ENCODE data around the gene EDRF1.

DNA sequence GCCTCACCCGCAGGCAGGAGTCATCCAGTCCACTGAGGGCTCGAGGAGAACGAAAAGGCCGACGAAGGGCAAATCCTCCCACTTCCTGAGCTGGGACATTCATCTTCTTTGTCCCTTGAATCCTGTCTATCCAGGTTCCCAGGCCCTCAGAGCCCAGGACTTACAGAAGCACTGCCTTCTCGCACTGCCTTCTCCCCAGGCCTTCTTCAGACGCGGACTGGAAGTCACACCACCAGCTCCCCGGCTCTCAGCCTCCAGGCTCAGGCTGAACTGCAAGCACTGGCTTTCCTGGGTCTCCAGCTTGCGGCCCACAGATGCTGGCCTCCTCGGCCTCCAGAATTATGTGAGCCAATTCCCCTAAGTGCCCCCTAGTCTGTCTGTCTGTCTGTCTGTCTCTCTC lies 62.5 kb downstream of the EDRF1 start:
- TF ChIP-seq, protein P1, sequence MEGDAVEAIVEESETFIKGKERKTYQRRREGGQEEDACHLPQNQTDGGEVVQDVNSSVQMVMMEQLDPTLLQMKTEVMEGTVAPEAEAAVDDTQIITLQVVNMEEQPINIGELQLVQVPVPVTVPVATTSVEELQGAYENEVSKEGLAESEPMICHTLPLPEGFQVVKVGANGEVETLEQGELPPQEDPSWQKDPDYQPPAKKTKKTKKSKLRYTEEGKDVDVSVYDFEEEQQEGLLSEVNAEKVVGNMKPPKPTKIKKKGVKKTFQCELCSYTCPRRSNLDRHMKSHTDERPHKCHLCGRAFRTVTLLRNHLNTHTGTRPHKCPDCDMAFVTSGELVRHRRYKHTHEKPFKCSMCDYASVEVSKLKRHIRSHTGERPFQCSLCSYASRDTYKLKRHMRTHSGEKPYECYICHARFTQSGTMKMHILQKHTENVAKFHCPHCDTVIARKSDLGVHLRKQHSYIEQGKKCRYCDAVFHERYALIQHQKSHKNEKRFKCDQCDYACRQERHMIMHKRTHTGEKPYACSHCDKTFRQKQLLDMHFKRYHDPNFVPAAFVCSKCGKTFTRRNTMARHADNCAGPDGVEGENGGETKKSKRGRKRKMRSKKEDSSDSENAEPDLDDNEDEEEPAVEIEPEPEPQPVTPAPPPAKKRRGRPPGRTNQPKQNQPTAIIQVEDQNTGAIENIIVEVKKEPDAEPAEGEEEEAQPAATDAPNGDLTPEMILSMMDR (IDR thresholded peaks at IDR 0.05): no peak
- TF ChIP-seq POLR2A (IDR thresholded peaks at IDR 0.05): no peak

Measured in testis (tissue), 2 donors.